ENCODE measurements around the gene GLRX.

Gene GLRX

GRCh38 chr5:95800553-95800952 lies 22.0 kb downstream of the GLRX start:
- in situ Hi-C loops (cut with MboI; ENCODE audit: low pct_unique_long_range_greater_than_20kb, low sequenced_read_pairs, unreplicated experiment): no loop called here
- DNase-seq (ENCODE audit: low spot score): no peak
- no peak for TF ChIP-seq CTCF (IDR thresholded peaks at IDR 0.05; ENCODE audit: extremely low read depth, insufficient read depth, missing control alignments)

GRCh38 chr5:95799191-95799835 lies 23.2 kb downstream of the GLRX start:
- no peak for TF ChIP-seq CTCF (IDR thresholded peaks at IDR 0.05; ENCODE audit: extremely low read depth, insufficient read depth, missing control alignments)
- DNase-seq (ENCODE audit: low spot score): no peak
- in situ Hi-C loops (cut with MboI; ENCODE audit: low pct_unique_long_range_greater_than_20kb, low sequenced_read_pairs, unreplicated experiment): no loop called here

GRCh38 chr5:95798545-95798944 lies 24.0 kb downstream of the GLRX start:
- in situ Hi-C loops (cut with MboI; ENCODE audit: low pct_unique_long_range_greater_than_20kb, low sequenced_read_pairs, unreplicated experiment): no loop called here
- TF ChIP-seq CTCF (IDR thresholded peaks at IDR 0.05; ENCODE audit: extremely low read depth, insufficient read depth, missing control alignments): no peak
- DNase-seq (ENCODE audit: low spot score): no peak

- in situ Hi-C loops (cut with MboI; ENCODE audit: low pct_unique_long_range_greater_than_20kb, low sequenced_read_pairs, unreplicated experiment): no loop called here
- no peak for DNase-seq (ENCODE audit: low spot score)
- no peak for TF ChIP-seq CTCF (IDR thresholded peaks at IDR 0.05; ENCODE audit: extremely low read depth, insufficient read depth, missing control alignments)
Measured at GRCh38 chr5:95798048-95798447, 24.5 kb downstream of the GLRX start.

- in situ Hi-C loops (cut with MboI; ENCODE audit: low pct_unique_long_range_greater_than_20kb, low sequenced_read_pairs, unreplicated experiment): no loop called here
- DNase-seq (ENCODE audit: low spot score): no peak
- no peak for TF ChIP-seq CTCF (IDR thresholded peaks at IDR 0.05; ENCODE audit: extremely low read depth, insufficient read depth, missing control alignments)
Measured at GRCh38 chr5:95797301-95797700, 25.2 kb downstream of the GLRX start.

GRCh38 chr5:95794070-95794516 lies 28.4 kb downstream of the GLRX start:
- in situ Hi-C loops (cut with MboI; ENCODE audit: low pct_unique_long_range_greater_than_20kb, low sequenced_read_pairs, unreplicated experiment): no loop called here
- DNase-seq (ENCODE audit: low spot score): no peak
- no peak for TF ChIP-seq CTCF (IDR thresholded peaks at IDR 0.05; ENCODE audit: extremely low read depth, insufficient read depth, missing control alignments)
